GM20000 (cell line): ENCODE results near the gene LETM1.

Experiments used
- DNase-seq: peaks from one replicate; pipeline ENCODE4 v3.0.0; 2012; ENCODE audit warnings: low spot score
- CTCF ChIP-seq: IDR thresholded peaks from 2 replicates; pipeline ENCODE4 v1.5.1; 2012; ENCODE audit warnings: mild to moderate bottlenecking, control low read depth; ENCODE audit errors: extremely low read depth, missing control alignments

LETM1 gene

GRCh38 chr4:1762264-1763010, 93.5 kb downstream of the LETM1 start:
- TF ChIP-seq CTCF = no peak
- no peak for DNase-seq
